Colonic mucosa (tissue), 4 donors: ENCODE measurements around the gene LSP1. TPM values are rescaled to one million over a fixed set of nuclear protein-coding genes. Genes with fewer than 3 reads are reported as not detected.

Source experiments
- DNase-seq: peaks from one replicate; pipeline ENCODE4 v3.0.0-alpha.2; 2020
- H3K27ac ChIP-seq: fragments of 200-600 bp; one replicate; pipeline ENCODE4 v1.8.0; 2021
- H3K27me3 ChIP-seq: fragments of 200-600 bp; one replicate; pipeline ENCODE4 v1.8.0; 2021
- H3K36me3 ChIP-seq: fragments of 200-600 bp; one replicate; pipeline ENCODE4 v1.8.0; 2021
- H3K4me1 ChIP-seq: fragments of 200-600 bp; one replicate; pipeline ENCODE4 v1.8.0; 2021; ENCODE audit warnings: mild to moderate bottlenecking
- H3K4me3 ChIP-seq: fragments of 200-600 bp; one replicate; pipeline ENCODE4 v1.8.0; 2021
- H3K9ac ChIP-seq, 2 donors: one replicate each; pipeline ENCODE4 v1.7.0; 2013; ENCODE audit warnings: control low read depth in 2 of 2, low read depth in 2 of 2, low read length in 2 of 2
- H3K9me3 ChIP-seq: fragments of 200-600 bp; one replicate; pipeline ENCODE4 v1.8.0; 2021
- intact Hi-C: fragments of 100-400 bp; cut with DNase I; formaldehyde crosslinking; loops from one replicate; pipeline ENCODE4 v1.14.1; 2022
- total RNA-seq, 2 donors: library from RNA; stranded (reverse); fragmentation: NEBNext Ultra II Directional in 1 of 2; extraction: Animal tissue kit (Norgen Biotek cat#: 25700) in 1 of 2; gene quantifications; one replicate each; pipeline ENCODE4 v1.2.1, GENCODE V29; 2021
- TF ChIP-seq, protein P1 (sequence below): fragments of 200-600 bp; IDR thresholded peaks from one replicate; pipeline ENCODE4 v1.8.0; 2022; ENCODE audit warnings: antibody characterized with exemption, mild to moderate bottlenecking
- donor health status: healthy.
- donor health status: DM: no; HTN: no; CAD: no.
- donor health status: DM: no; HTN: no; CAD: no.

LSP1 gene
- total RNA-seq, 2 donors from 2014 or later = 18.9 to 23.0 TPM

DNA sequence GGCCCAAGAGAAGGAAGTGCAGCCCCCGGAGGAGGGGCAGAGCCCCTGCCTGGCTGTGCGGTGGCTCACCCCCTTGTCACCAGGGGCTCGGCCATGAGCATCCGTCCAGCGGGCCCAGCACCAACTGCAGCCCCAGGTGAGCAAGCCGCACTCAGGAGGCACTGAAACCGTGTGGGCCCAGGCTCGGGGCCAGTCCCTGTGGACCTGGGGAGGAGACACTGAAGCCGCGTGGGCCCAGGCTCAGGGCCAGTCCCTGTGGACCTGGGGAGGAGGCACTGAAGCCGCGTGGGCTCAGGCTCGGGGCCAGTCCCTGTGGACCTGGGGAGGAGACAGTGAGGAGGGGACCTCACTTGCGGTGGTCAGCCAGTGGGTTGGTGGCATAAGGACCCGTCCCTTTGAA, 13.9 kb downstream of the LSP1 start:
- no peaks in the 10 kb centered on the region for H3K27me3 ChIP-seq
- no peaks in the 10 kb centered on the region for H3K9me3 ChIP-seq
- no peaks in the 10 kb centered on the region for H3K36me3 ChIP-seq
- no peak overlapping the region for H3K27ac ChIP-seq
- H3K4me3 ChIP-seq = no peak overlapping the region
- intact Hi-C loops = no loop called here
- DNase-seq = no peak
- H3K4me1 ChIP-seq = no peaks in the 10 kb centered on the region
- TF ChIP-seq, protein P1, sequence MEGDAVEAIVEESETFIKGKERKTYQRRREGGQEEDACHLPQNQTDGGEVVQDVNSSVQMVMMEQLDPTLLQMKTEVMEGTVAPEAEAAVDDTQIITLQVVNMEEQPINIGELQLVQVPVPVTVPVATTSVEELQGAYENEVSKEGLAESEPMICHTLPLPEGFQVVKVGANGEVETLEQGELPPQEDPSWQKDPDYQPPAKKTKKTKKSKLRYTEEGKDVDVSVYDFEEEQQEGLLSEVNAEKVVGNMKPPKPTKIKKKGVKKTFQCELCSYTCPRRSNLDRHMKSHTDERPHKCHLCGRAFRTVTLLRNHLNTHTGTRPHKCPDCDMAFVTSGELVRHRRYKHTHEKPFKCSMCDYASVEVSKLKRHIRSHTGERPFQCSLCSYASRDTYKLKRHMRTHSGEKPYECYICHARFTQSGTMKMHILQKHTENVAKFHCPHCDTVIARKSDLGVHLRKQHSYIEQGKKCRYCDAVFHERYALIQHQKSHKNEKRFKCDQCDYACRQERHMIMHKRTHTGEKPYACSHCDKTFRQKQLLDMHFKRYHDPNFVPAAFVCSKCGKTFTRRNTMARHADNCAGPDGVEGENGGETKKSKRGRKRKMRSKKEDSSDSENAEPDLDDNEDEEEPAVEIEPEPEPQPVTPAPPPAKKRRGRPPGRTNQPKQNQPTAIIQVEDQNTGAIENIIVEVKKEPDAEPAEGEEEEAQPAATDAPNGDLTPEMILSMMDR = no peak
- no peak overlapping the region for H3K9ac ChIP-seq

DNA sequence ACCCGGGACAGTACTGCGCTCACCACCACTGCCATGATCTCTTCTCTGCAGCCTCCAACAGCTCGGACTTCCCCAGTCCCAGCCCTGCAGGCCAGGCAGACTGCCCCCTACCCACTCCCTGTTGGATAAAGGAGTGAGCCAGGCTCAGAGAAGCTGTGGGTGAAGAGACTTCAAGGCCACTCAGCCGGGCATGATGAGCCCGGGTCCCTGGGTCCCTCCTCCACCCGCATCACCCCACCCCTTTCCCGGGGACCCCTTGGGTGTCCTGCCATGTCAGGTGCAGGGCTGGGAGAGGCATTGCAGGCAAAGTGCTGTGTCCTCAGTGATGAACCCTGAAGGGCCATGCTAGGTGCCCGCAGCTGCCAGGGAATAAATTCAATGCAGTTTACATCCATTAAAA, 14.5 kb downstream of the LSP1 start:
- Histone ChIP-seq H3K36me3 (no peaks in the 10 kb centered on the region), H3K9ac (no peak overlapping the region), H3K4me3 (no peak overlapping the region), H3K9me3 (no peaks in the 10 kb centered on the region), H3K27ac (no peak overlapping the region), H3K27me3 (no peaks in the 10 kb centered on the region), H3K4me1 (no peaks in the 10 kb centered on the region)
- TF ChIP-seq, protein P1 = no peak
- intact Hi-C loops = no loop called here
- no peak for DNase-seq

DNA sequence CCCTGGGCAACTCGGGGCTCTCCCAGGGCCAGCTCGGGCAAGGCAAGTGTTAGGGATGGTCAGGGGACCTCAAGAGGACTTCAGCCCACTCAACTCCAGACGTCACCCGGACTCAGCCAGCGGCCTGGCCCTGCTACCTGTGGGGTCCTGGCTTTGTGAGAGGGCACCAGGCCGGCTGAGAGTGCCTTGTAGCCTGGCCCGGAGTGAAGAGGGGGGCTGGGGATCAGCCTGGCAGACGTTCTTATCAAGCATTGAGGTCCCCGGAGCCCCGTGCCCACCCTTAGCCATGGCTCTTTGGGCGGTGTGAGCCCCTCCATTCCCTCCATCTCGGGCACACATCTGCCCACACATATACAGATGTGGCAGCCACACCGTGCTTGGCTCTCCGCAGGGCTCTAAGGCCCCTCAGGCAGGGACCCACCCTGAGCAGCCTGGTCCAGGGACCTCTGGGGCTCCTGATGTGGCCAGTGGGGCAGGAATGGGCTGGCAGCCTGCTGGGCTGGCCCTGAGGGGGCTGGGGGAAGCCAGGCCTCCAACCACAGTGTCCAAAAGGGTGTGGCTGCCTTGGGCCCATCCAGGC, 15.3 kb downstream of the LSP1 start:
- H3K27me3 ChIP-seq = no peaks in the 10 kb centered on the region
- peak overlapping the region; percentile 57 for H3K27ac ChIP-seq
- intact Hi-C loops = no loop called here
- no peaks in the 10 kb centered on the region for H3K36me3 ChIP-seq
- H3K9ac ChIP-seq = no peak overlapping the region
- no peaks in the 10 kb centered on the region for H3K9me3 ChIP-seq
- TF ChIP-seq, protein P1 = no peak
- no peak overlapping the region for H3K4me3 ChIP-seq
- H3K4me1 ChIP-seq = no peaks in the 10 kb centered on the region
- no peak for DNase-seq

DNA sequence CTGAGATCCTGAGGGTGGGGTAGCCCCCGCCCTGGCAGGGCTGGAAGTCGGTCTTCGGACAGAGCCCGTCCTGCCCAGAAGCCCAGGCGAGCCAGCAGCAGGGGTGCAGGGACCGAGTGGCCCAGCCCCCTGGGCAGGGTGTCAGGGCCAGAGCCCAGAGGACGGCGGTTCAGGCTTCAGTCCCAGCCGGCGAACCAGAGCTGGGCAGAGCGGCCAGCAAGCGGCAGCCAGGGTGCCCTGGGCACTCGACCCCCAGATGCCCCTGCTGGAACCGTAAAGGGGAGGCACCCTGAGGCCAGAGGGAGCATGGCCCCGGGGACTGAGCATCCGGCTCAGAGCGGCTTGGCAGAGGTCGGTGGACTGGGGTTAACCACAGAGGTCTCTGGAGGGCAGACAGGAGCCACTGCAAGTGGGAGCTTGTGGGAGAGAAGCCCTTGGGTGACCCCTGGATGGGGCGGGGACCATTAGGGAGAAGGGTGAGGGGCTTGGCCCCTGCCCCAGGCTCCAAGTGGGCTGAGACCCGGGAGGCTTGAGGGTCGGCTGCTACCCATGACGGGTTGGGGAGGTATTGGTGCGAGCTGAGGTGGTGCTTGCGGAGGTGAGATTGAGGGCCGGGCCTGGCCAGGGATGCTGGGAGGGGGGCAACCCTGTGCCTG, 15.9 kb downstream of the LSP1 start:
- DNase-seq = no peak
- H3K9me3 ChIP-seq = no peaks in the 10 kb centered on the region
- H3K36me3 ChIP-seq = no peaks in the 10 kb centered on the region
- no peaks in the 10 kb centered on the region for H3K4me1 ChIP-seq
- H3K4me3 ChIP-seq = peak overlapping the region; percentile 16
- H3K27me3 ChIP-seq = no peaks in the 10 kb centered on the region
- TF ChIP-seq, protein P1 = no peak
- intact Hi-C loops = no loop called here
- peak overlapping the region in 1 of 2 donors; percentile 55 for H3K9ac ChIP-seq
- H3K27ac ChIP-seq = peak overlapping the region; percentile 57

DNA sequence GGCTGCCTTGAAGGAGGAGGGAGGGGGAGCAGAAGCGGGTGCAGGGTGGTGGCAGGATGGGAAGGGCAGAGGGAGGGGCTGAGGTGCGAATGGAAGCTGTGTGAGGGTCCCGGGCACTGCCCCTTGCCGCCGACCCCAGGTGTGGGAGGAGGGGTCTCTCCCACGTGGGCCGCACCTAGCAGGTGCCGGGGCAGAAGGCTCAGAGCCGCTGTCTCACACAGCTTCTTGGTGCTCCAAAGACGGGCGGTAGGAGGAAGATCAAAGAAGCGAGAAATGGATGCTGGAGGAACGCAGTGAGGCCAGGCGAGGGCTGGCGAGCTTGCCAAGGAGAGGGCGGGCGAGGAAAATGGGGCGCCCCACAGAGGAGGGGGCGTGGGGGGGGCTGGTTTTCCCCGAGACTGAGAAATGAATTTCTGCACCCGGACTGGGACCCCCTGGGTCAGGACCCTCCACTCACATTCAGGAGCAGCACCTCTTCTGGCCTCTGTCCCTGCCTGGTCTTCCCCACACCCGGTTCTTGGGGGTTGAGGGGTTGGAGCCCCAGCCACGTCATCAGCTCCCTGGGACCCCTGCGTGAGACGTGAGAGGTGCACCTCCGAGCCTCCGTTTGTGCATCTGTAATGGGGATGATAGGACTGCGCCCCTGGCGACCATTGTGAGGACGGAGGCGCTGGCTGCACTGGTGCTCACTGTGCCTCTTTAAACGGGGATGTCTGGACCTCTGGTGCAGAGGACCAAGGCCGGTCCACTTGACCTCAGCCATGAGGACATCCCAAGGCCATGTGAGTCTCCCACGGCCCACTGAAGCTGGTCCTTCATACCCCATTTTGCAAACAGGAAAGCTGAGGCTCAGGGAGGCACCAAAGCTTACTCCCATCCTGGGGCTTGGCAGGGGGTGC, 16.8 kb downstream of the LSP1 start:
- H3K9me3 ChIP-seq = no peaks in the 10 kb centered on the region
- intact Hi-C loops = no loop called here
- DNase-seq = no peak
- no peaks in the 10 kb centered on the region for H3K36me3 ChIP-seq
- H3K4me3 ChIP-seq = peak overlapping the region; percentile 10
- no peaks in the 10 kb centered on the region for H3K4me1 ChIP-seq
- TF ChIP-seq, protein P1 = no peak
- peak overlapping the region; percentile 57 for H3K27ac ChIP-seq
- no peaks in the 10 kb centered on the region for H3K27me3 ChIP-seq
- peak overlapping the region; percentile 55 to 58 for H3K9ac ChIP-seq
